Motor neuron (in vitro differentiated cells): ENCODE data around the gene CAPN11. TPM values are rescaled to one million over a fixed set of nuclear protein-coding genes. Genes with fewer than 3 reads are reported as not detected.
A peak's percentile ranks its signal among the peaks of the same experiment; 100 is the strongest.
"Not testable (repeated sequence)": the region's sequence is repeated elsewhere in the genome, so short reads cannot be mapped to it uniquely, and the experiment has no call there.

Source experiments
- ATAC-seq, 8 experiments: fragments of 200-7000 bp; cut with Tn5 transposase; replicated peaks in 6 of 8; 2 replicates each; pipeline ENCODE4 v1.8.0; 2021; ENCODE audit warnings: mild to moderate bottlenecking in 8 of 8, moderate library complexity in 8 of 8
- H3K27ac ChIP-seq, 2 donors: fragments of 250-450 bp; sonication (Bioruptor Pico); 2 replicates each; pipeline ENCODE4 v1.9.0; 2021; ENCODE audit warnings: antibody characterized with exemption in 2 of 2, mild to moderate bottlenecking in 2 of 2, moderate library complexity in 1 of 2
- H3K4me1 ChIP-seq, 2 donors: fragments of 250-450 bp; sonication (Bioruptor Pico); replicated peaks in 1 of 2; 2 replicates each; pipeline ENCODE4 v1.6.1; 2021; ENCODE audit warnings: antibody characterized with exemption in 2 of 2, mild to moderate bottlenecking in 2 of 2, moderate library complexity in 1 of 2
- H3K4me3 ChIP-seq, 5 donors: fragments of 250-450 bp; sonication (Bioruptor Pico); 2 replicates each; pipeline ENCODE4 v1.9.0; 2021; ENCODE audit warnings: antibody characterized with exemption in 5 of 5, mild to moderate bottlenecking in 5 of 5, moderate library complexity in 4 of 5
- WGBS, 10 experiments: fragments of 450-650 bp; shearing (Covaris generic); methylation state at CpG; one replicate each; pipeline ENCODE4 v1.0.0; 2022; 5-methylcytosine and 5-hydroxymethylcytosine counted together
- in situ Hi-C, 9 experiments: fragments of 400-800 bp; cut with MboI; loops; one replicate each; pipeline ENCODE4 v1.15.0; 2021; ENCODE audit warnings: low sequenced_read_pairs in 9 of 9, low pct_unique_long_range_greater_than_20kb in 2 of 9; ENCODE audit not compliant: unreplicated experiment in 9 of 9
- total RNA-seq, 8 experiments: library from RNA; unstranded; fragments of 300-600 nt; gene quantifications; 2 replicates each; pipeline versions ENCODE4 v1.2.3 to v1.2.4, GENCODE V29; 2022

CAPN11 gene
- total RNA-seq, 8 experiments from 2014 or later, result 0.13 to 0.71 (median 0.20) TPM; not detected in 5

DNA sequence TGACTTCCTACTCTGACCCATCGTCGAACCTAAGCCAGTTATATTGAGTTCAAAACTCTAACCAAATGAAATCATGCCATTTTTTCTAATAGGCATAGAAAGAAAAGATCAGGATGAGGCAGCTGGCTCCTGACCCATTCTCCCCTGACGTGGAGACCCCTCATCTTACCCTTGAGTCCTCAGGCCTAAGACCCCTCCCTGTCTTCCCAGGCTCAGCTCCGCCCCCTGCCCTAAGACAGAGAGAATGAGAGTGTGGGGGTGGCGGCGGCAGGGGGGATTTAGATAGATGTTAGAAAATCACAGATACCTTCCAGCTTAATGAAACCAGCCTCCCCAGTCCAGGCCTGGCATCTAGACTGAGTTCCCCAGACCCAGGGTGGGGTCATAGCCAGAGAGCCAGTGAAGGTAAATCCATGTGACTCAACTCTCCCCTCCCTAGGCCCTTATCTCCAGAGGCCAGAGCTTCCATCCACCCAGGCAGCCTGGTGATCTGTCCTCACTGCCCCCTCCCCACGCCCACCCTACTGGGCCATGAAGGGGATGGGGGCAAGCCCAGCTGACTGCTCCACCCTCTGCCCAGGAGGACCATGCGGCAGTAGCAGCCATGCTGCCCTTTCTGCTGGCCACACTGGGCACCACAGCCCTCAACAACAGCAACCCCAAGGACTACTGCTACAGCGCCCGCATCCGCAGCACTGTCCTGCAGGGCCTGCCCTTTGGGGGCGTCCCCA, 24.5 kb upstream of the CAPN11 start:
- WGBS, 10 experiments, result 72 to 100% (median 96%) methylated on average over 1 to 7 of the region's 12 CpGs; no CpG with 5 or more reads in 4 of the 10 experiments
- ATAC-seq, result no peak
- Histone ChIP-seq H3K27ac (no peak overlapping the region), H3K4me1 (peaks cover 10 to 14% of the 10 kb centered on the region in 2 donors), H3K4me3 (no peak overlapping the region)
- in situ Hi-C loops, result no loop called here

- 50 to 98% (median 91%) methylated on average over 1 to 8 of the region's 10 CpGs; no CpG with 5 or more reads in 7 of the 10 experiments for WGBS, 10 experiments
- Histone ChIP-seq H3K4me3 (no peak overlapping the region), H3K4me1 (peaks cover 10 to 14% of the 10 kb centered on the region in 2 donors), H3K27ac (no peak overlapping the region)
- in situ Hi-C loops, result no loop called here
- ATAC-seq, result no peak
These were observed 23.4 kb upstream of the CAPN11 start for GRCh38 chr6:44135173-44135758.

DNA sequence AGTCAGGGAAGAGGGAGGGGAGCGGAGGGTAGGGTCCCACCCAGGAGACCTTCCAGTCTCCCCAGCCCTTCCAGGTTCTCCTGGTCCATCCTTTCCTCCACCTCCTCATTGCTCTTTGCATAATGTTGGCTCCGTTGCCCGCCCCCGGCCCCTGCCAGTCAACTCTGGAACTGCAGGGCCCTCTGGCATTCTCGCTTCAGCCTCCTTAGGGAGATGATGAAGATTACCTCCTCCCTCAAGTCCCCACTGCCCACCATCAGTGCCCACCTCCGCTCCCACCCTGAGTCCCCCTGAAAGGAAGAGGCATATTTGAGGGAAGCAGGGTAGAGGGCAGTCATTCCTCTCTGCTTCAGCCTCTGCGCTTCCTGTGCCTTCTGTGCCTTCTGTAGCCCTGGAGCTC, 22.7 kb upstream of the CAPN11 start:
- in situ Hi-C loops, result no loop called here
- 80 to 100% (median 100%) methylated on average over 1 of the region's 7 CpGs; no CpG with 5 or more reads in 7 of the 10 experiments for WGBS, 10 experiments
- H3K27ac ChIP-seq, result no peak overlapping the region
- no peak for ATAC-seq
- H3K4me3 ChIP-seq, result no peak overlapping the region
- H3K4me1 ChIP-seq, result peaks cover 10 to 14% of the 10 kb centered on the region in 2 donors

DNA sequence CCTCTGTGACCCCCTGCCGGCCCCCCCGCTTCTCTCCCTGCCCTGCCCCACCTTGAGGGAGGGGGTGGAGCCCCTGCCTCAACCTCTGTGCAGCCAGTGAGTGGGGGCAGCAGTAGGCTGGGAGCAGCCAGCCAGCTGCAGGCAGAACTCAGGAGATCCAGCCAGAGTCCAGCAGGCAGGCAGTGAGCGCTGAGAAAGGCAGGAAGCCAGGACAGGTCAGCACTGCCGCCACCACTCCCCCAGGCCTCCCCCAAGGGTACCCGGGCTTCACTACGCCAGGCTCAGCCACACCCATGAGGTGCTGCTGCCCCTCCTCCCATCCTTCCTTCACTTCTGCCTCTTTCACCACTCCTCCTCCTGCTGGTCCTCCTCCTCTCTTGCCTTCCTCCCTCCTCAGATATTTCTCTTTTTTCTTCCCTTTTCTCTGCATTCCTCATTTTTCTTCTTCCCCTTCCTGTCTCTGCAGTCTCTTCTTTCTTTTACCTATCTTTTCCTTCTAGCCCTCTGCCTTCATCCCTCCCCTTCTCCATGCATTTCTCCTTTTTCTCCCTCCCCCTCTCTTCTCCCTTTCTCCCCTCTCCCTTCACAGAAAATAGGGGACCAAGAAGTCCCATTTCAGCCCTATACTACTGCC, 19.8 kb upstream of the CAPN11 start:
- Histone ChIP-seq H3K4me1 (peaks cover 0 to 4% of the 10 kb centered on the region in 2 donors), H3K27ac (no peak overlapping the region), H3K4me3 (no peak overlapping the region)
- peak in 1 of 8 experiments; percentile 30 for ATAC-seq
- in situ Hi-C loops, result no loop called here
- 40 to 80% (median 71%) methylated on average over 1 to 2 of the region's 6 CpGs; no CpG with 5 or more reads in 4 of the 10 experiments for WGBS, 10 experiments

DNA sequence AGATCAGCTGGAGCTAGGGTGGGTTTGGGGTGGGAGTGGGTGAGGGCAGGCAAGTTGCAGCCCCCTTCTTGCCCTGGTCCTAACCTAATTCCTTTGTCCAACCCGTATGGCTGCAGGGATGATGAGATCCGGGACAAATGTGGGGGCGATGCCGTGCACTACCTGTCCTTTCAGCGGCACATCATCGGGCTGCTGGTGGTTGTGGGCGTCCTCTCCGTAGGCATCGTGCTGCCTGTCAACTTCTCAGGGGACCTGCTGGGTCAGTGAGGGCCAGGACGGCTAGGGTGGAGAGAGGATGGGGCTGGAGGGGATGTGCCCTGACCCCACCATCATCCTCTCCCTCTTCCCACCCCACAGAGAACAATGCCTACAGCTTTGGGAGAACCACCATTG, 19.3 kb upstream of the CAPN11 start:
- Histone ChIP-seq H3K27ac (no peak overlapping the region), H3K4me1 (peaks cover 0 to 4% of the 10 kb centered on the region in 2 donors), H3K4me3 (no peak overlapping the region)
- 60 to 98% (median 60%) methylated on average over 1 to 8 of the region's 10 CpGs; no CpG with 5 or more reads in 7 of the 10 experiments for WGBS, 10 experiments
- ATAC-seq, result no peak
- in situ Hi-C loops, result no loop called here

DNA sequence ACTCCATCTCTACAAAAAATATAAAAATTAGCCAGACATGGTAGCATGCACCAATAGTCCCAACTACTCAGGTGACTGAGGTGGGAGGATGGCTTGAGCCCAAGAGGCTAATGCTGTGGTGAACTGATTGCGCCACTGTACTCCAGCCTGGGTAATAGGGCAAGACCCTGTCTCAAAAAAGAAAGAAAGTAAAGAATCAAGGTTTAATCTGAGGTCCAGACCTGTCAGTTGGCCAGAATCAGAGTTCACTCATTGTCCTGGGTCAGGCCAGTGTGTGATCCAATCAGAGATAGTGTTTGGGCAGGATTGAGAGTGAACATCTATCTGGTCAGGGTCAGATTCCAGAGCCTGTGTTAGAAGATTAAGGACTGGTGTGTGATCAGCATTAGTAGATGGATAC, 15.8 kb upstream of the CAPN11 start:
- WGBS, 10 experiments, result 20 to 100% (median 80%) methylated on average over 1 of the region's 1 CpG; no CpG with 5 or more reads in 7 of the 10 experiments
- in situ Hi-C loops, result no loop called here
- no peaks in the 10 kb centered on the region for H3K4me1 ChIP-seq
- H3K27ac ChIP-seq, result no peak overlapping the region
- ATAC-seq, result no peak
- H3K4me3 ChIP-seq, result no peak overlapping the region

DNA sequence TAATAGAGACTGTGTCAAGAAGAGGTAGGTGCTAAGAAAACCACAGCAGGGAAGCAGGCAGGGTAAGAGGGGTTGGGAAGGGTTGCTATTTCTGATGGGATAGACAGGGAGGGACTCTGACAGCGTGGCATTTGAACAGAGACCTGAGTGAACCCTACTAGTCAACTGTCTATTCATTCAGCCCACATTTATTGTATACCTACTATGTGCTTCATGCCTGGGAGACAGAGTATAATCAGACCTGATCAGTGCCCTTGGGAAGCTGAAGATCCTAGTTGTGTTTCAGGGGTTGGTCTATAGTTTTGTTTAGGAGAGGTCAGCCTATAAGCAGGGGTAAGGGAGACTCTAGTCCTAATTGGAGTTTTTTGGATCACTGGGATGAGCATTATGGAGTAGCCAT, 14.9 kb upstream of the CAPN11 start:
- Histone ChIP-seq H3K4me3 (no peak overlapping the region), H3K4me1 (no peaks in the 10 kb centered on the region), H3K27ac (no peak overlapping the region)
- 71 to 100% (median 83%) methylated on average over 1 of the region's 1 CpG; no CpG with 5 or more reads in 6 of the 10 experiments for WGBS, 10 experiments
- no peak for ATAC-seq
- in situ Hi-C loops, result no loop called here

- H3K4me3 ChIP-seq, H3K4me1 ChIP-seq, in situ Hi-C loops, H3K27ac ChIP-seq, ATAC-seq: not testable (repeated sequence)
- 0 to 85% (median 77%) methylated on average over 1 to 3 of the region's 3 CpGs; no CpG with 5 or more reads in 4 of the 10 experiments for WGBS, 10 experiments
These were observed 14.1 kb upstream of the CAPN11 start for GRCh38 chr6:44144536-44144935.

GRCh38 chr6:44145839-44146238, 12.8 kb upstream of the CAPN11 start:
- Histone ChIP-seq H3K4me1 (no peaks in the 10 kb centered on the region), H3K4me3 (no peak overlapping the region), H3K27ac (no peak overlapping the region)
- no peak for ATAC-seq
- in situ Hi-C loops, result no loop called here

DNA sequence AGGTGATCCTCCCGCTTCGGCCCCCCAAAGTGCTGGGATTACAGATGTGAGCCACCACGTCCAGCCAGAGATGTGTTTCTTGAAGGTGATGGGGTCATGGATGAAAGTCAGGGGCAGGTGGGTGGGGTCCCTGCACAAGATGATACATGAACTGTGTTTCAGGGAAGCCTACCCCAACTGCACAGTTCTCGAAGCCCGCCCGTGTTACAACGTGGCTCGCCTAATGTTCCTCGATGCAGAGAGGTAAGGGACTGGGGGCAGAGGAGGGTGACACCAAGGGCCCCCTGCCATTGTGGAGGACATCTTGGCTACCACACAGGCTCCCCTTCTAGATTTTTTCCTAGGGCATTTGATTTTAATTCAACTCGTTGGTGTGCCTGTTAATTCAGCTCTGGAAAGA, 11.9 kb upstream of the CAPN11 start:
- in situ Hi-C loops, result no loop called here
- H3K4me1 ChIP-seq, result no peaks in the 10 kb centered on the region
- no peak overlapping the region for H3K4me3 ChIP-seq
- ATAC-seq, result no peak
- no peak overlapping the region for H3K27ac ChIP-seq
- WGBS, 10 experiments, result 0 to 60% methylated on average over 1 of the region's 10 CpGs; no CpG with 5 or more reads in 8 of the 10 experiments

DNA sequence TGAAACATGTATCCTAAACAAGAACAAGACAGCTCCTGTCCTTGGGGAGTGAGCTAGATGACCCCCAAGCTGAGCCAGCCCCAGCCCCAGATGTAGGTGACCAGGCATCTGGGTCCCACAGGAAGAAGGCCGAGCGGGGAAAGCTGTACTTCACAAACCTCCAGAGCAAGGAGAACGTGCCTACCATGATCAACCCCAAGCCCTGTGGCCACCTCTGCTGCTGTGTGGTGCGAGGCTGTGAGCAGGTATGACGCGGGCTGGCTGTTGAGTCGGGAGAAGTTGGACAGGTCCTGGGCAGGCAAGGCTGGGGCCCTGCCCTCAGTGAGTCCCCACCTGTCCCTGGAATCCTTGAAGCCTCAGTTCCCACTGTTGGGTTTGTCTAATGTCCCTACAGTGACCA, 11.4 kb upstream of the CAPN11 start:
- Histone ChIP-seq H3K4me1 (no peaks in the 10 kb centered on the region), H3K27ac (no peak overlapping the region), H3K4me3 (no peak overlapping the region)
- in situ Hi-C loops, result no loop called here
- WGBS, 10 experiments, result 78% methylated on average over 3 of the region's 7 CpGs; no CpG with 5 or more reads in 9 of the 10 experiments
- no peak for ATAC-seq

- Histone ChIP-seq H3K4me1 (no peaks in the 10 kb centered on the region), H3K4me3 (no peak overlapping the region), H3K27ac (no peak overlapping the region)
- in situ Hi-C loops, result no loop called here
- 67 to 100% (median 95%) methylated on average over 1 to 7 of the region's 9 CpGs; no CpG with 5 or more reads in 5 of the 10 experiments for WGBS, 10 experiments
- no peak for ATAC-seq
These were observed 10.3 kb upstream of the CAPN11 start for GRCh38 chr6:44148306-44148705.

DNA sequence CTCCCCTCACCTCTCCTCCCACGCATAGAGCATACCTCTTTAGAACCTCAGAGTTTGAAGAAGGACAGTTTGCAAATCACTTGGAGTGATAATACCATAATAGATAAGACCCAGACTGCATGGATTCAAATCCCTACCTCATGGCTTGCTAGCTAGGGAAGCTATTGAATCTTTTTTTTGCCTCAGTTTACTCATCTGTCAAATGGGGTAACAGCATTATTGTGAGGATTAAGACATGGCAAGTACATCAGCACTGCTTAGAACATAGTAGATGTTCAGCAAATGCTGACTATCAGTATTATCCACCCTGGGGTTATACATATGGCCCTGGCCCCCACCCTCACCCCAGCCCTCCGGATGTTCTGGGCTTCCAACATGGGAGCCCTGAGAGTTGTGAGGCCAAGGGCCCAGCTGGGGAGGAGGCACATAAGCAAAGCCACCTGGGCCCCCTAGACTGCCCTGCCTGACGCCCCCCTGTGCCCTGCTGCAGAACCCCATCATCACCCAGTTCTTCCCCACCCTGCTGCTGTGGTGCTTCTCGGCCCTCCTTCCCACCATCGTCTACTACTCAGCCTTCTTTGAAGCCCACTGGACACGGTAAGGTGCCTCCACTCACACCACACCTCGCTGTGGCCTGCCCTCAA, 9.1 kb upstream of the CAPN11 start:
- WGBS, 10 experiments, result 80 to 100% (median 88%) methylated on average over 1 to 2 of the region's 7 CpGs; no CpG with 5 or more reads in 5 of the 10 experiments
- H3K4me3 ChIP-seq, result no peak overlapping the region
- in situ Hi-C loops, result loop anchor here in 1 of 9 experiments (25.0 kb wide), 1 partner anchor 188 kb away; the partner anchor contains the start of gene SPATS1
- H3K27ac ChIP-seq, result no peak overlapping the region
- no peaks in the 10 kb centered on the region for H3K4me1 ChIP-seq
- no peak for ATAC-seq
